ENCODE measurements around the gene CADM2.
A peak's percentile ranks its signal among the peaks of the same experiment; 100 is the strongest.

The CADM2 gene

GRCh38 chr3:84984429-84984828, 25.6 kb downstream of the CADM2 start:
- DNase-seq: no peak

- DNase-seq: no peak
Observed at GRCh38 chr3:84985795-84986194, 27.0 kb downstream of the CADM2 start.

- DNase-seq: peak in 2 of 14 donors; percentile 24 to 50
Observed at GRCh38 chr3:84987706-84988504, 29.1 kb downstream of the CADM2 start.

- no peak for DNase-seq
Observed at GRCh38 chr3:84989102-84989501, 30.3 kb downstream of the CADM2 start.

GRCh38 chr3:84991422-84991900, 32.7 kb downstream of the CADM2 start:
- DNase-seq: no peak

GRCh38 chr3:84993956-84994355, 35.2 kb downstream of the CADM2 start:
- no peak for DNase-seq

GRCh38 chr3:84998545-84998944, 39.8 kb downstream of the CADM2 start:
- DNase-seq: peak in 1 of 14 donors; percentile 78

GRCh38 chr3:85003479-85003878, 44.7 kb downstream of the CADM2 start:
- peak in 1 of 14 donors; percentile 7 for DNase-seq

GRCh38 chr3:85004147-85004546, 45.4 kb downstream of the CADM2 start:
- no peak for DNase-seq

GRCh38 chr3:85005946-85006345, 47.2 kb downstream of the CADM2 start:
- peak in 1 of 14 donors; percentile 10 for DNase-seq

- no peak for DNase-seq
Observed at GRCh38 chr3:85007195-85008094, 48.7 kb downstream of the CADM2 start.

GRCh38 chr3:85020828-85021227, 62.0 kb downstream of the CADM2 start:
- DNase-seq: no peak

GRCh38 chr3:85030052-85030451, 71.3 kb downstream of the CADM2 start:
- DNase-seq: no peak

- DNase-seq: no peak
Observed at GRCh38 chr3:85037203-85037602, 78.4 kb downstream of the CADM2 start.

- DNase-seq: no peak
Observed at GRCh38 chr3:85041001-85041400, 82.2 kb downstream of the CADM2 start.

GRCh38 chr3:85041562-85042055, 82.8 kb downstream of the CADM2 start:
- DNase-seq: no peak

- DNase-seq: peak in 2 of 14 donors; percentile 0 to 22
Observed at GRCh38 chr3:85050821-85051220, 92.0 kb downstream of the CADM2 start.

GRCh38 chr3:85051786-85052185, 93.0 kb downstream of the CADM2 start:
- DNase-seq: no peak

- no peak for DNase-seq
Observed at GRCh38 chr3:85053626-85054025, 94.8 kb downstream of the CADM2 start.

- DNase-seq: no peak
Observed at GRCh38 chr3:85054579-85054978, 95.8 kb downstream of the CADM2 start.

GRCh38 chr3:85068911-85069310, 110.1 kb downstream of the CADM2 start:
- no peak for DNase-seq

- DNase-seq: no peak
Observed at GRCh38 chr3:85074003-85074402, 115.2 kb downstream of the CADM2 start.

- no peak for DNase-seq
Observed at GRCh38 chr3:85075663-85076062, 116.9 kb downstream of the CADM2 start.

All from C1 segment of cervical spinal cord (tissue), 14 donors.